ENCODE results near the gene DEF6. TPM values are rescaled to one million over a fixed set of nuclear protein-coding genes. Genes with fewer than 3 reads are reported as not detected.

DEF6 gene
- total RNA-seq, 2 donors from 2014 or later: 193 to 206 TPM

- Mint-ChIP-seq H3K4me3 (no peak overlapping the region), H3K36me3 (ENCODE audit: low read depth) (no peaks in the 10 kb centered on the region), H3K4me1 (peaks cover 49% of the 10 kb centered on the region), H3K27ac (peak overlapping the region; percentile 81), H3K27me3 (no peaks in the 10 kb centered on the region)
- ATAC-seq (no peak), DNase-seq (no peak)
- H3K9me3 ChIP-seq (ENCODE audit: control insufficient read depth, low read length, poor library complexity, severe bottlenecking): no peaks in the 10 kb centered on the region
Observed at GRCh38 chr6:35265523-35265922, 32.1 kb upstream of the DEF6 start.

- Mint-ChIP-seq H3K4me3 (no peak overlapping the region), H3K36me3 (ENCODE audit: low read depth) (no peaks in the 10 kb centered on the region), H3K27me3 (no peaks in the 10 kb centered on the region), H3K4me1 (peaks cover 36% of the 10 kb centered on the region), H3K27ac (no peak overlapping the region)
- no peaks in the 10 kb centered on the region for H3K9me3 ChIP-seq (ENCODE audit: control insufficient read depth, low read length, poor library complexity, severe bottlenecking)
- ATAC-seq (no peak), DNase-seq (no peak)
Observed at GRCh38 chr6:35267446-35267845, 30.2 kb upstream of the DEF6 start.

DNA sequence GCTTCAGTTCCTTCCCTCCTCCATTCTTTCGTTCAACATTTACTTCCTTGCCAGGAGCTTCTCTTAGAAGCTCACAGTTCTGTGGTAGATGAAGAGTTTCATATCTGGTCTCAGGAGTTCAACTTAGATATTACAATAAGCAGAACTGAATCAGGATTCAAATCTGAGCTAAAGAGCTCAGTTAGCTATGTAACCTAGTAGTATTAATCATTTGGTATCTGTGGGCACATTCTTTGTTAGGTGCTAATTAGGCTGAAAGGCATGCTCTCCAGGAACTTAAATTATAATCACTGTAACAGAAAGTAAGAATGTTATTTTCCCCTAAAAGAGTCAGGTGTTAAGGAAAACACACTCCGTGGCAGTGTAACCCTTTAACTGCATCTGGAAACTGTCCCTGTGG, 29.7 kb upstream of the DEF6 start:
- DNase-seq (no peak), ATAC-seq (no peak)
- H3K9me3 ChIP-seq (ENCODE audit: control insufficient read depth, low read length, poor library complexity, severe bottlenecking): no peaks in the 10 kb centered on the region
- no peaks in the 10 kb centered on the region for H3K36me3 Mint-ChIP-seq (ENCODE audit: low read depth)
- peaks cover 31% of the 10 kb centered on the region for H3K4me1 Mint-ChIP-seq
- H3K4me3 Mint-ChIP-seq: no peak overlapping the region
- no peak overlapping the region for H3K27ac Mint-ChIP-seq
- no peaks in the 10 kb centered on the region for H3K27me3 Mint-ChIP-seq

GRCh38 chr6:35272005-35272404, 25.6 kb upstream of the DEF6 start:
- ATAC-seq (no peak), DNase-seq (no peak)
- H3K27me3 Mint-ChIP-seq: no peaks in the 10 kb centered on the region
- no peaks in the 10 kb centered on the region for H3K9me3 ChIP-seq (ENCODE audit: control insufficient read depth, low read length, poor library complexity, severe bottlenecking)
- no peak overlapping the region for H3K27ac Mint-ChIP-seq
- peaks cover 17% of the 10 kb centered on the region for H3K4me1 Mint-ChIP-seq
- no peak overlapping the region for H3K4me3 Mint-ChIP-seq
- H3K36me3 Mint-ChIP-seq (ENCODE audit: low read depth): no peaks in the 10 kb centered on the region

- DNase-seq (no peak), ATAC-seq (no peak)
- Mint-ChIP-seq H3K27ac (no peak overlapping the region), H3K27me3 (no peaks in the 10 kb centered on the region), H3K4me1 (peaks cover 14% of the 10 kb centered on the region), H3K36me3 (ENCODE audit: low read depth) (no peaks in the 10 kb centered on the region), H3K4me3 (no peak overlapping the region)
- H3K9me3 ChIP-seq (ENCODE audit: control insufficient read depth, low read length, poor library complexity, severe bottlenecking): no peaks in the 10 kb centered on the region
Observed at GRCh38 chr6:35273822-35274559, 23.6 kb upstream of the DEF6 start.

GRCh38 chr6:35275744-35276260, 21.8 kb upstream of the DEF6 start:
- peaks cover 16% of the 10 kb centered on the region for H3K4me1 Mint-ChIP-seq
- DNase-seq: no peak
- H3K27me3 Mint-ChIP-seq: no peaks in the 10 kb centered on the region
- H3K36me3 Mint-ChIP-seq (ENCODE audit: low read depth): no peaks in the 10 kb centered on the region
- no peak for ATAC-seq
- no peak overlapping the region for H3K4me3 Mint-ChIP-seq
- peak overlapping the region; percentile 6 for H3K27ac Mint-ChIP-seq
- no peaks in the 10 kb centered on the region for H3K9me3 ChIP-seq (ENCODE audit: control insufficient read depth, low read length, poor library complexity, severe bottlenecking)

DNA sequence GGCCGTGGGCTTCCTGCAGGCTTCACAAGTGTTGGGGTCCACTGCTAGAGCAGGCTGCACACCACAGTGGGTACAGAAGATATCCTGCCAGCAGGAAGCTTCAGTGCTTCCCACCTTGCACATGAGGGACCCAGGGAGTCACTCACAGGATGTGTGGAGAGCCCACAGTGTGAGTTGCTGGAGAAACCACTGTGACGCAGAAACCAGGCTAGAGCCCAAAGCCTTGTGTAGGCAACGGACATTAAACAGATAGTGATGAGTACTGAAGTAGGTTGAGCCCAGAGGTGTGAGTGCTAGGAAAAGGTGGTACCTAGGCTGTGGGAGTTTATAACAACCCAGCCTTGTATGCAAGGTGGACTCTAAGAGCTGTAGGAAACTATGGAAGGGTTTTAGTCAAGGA, 18.9 kb upstream of the DEF6 start:
- Mint-ChIP-seq H3K4me3 (no peak overlapping the region), H3K27me3 (no peaks in the 10 kb centered on the region), H3K27ac (no peak overlapping the region), H3K4me1 (peaks cover 14% of the 10 kb centered on the region), H3K36me3 (ENCODE audit: low read depth) (peaks cover 3% of the 10 kb centered on the region)
- DNase-seq (no peak), ATAC-seq (no peak)
- no peaks in the 10 kb centered on the region for H3K9me3 ChIP-seq (ENCODE audit: control insufficient read depth, low read length, poor library complexity, severe bottlenecking)

GRCh38 chr6:35280903-35281302, 16.7 kb upstream of the DEF6 start:
- DNase-seq (no peak), ATAC-seq (no peak)
- H3K4me1 Mint-ChIP-seq: peaks cover 9% of the 10 kb centered on the region
- no peak overlapping the region for H3K27ac Mint-ChIP-seq
- no peaks in the 10 kb centered on the region for H3K9me3 ChIP-seq (ENCODE audit: control insufficient read depth, low read length, poor library complexity, severe bottlenecking)
- H3K36me3 Mint-ChIP-seq (ENCODE audit: low read depth): peaks cover 3% of the 10 kb centered on the region
- H3K27me3 Mint-ChIP-seq: no peaks in the 10 kb centered on the region
- H3K4me3 Mint-ChIP-seq: no peak overlapping the region

DNA sequence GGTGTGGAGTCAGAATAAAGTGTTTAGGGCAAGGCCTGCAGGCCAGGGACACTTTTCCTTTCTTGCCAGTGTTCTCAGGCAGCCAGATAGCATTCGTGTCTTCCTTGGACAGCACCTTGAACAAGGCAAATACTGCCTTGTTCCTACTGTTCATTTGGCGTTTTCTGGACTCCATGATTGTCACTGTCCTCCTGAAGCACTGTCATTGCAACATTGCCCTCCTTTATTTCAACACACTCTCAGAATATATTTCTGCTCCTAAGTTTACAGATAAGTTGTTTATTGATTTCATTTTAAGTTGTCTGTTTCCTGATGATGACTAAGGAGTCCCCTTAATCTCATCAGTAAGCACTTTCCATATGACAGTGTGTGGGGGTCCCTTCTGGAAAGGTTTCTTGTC, 15.1 kb upstream of the DEF6 start:
- Mint-ChIP-seq H3K4me1 (peaks cover 10% of the 10 kb centered on the region), H3K36me3 (ENCODE audit: low read depth) (peaks cover 6% of the 10 kb centered on the region), H3K27ac (no peak overlapping the region), H3K27me3 (no peaks in the 10 kb centered on the region), H3K4me3 (no peak overlapping the region)
- ATAC-seq: no peak
- H3K9me3 ChIP-seq (ENCODE audit: control insufficient read depth, low read length, poor library complexity, severe bottlenecking): no peaks in the 10 kb centered on the region
- no peak for DNase-seq

DNA sequence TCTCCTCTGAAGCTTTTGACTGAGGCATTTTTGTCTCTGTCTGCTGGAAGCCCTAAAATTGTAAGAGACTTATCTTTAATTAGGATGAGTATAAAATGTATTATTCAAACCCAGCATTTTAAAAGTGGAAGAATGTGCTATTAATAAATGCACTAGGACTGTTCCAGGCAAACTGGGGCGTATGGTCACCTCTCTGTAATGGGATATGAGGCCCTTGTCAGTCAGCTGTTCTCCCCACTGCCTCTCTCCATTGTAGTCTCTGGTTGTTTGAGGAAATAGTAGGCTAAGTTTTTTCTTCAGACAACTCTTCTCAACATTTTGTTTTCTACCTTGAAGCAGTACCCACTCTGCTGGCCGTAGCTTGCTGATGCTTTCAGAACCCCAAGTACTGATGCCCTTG, 14.3 kb upstream of the DEF6 start:
- no peaks in the 10 kb centered on the region for H3K9me3 ChIP-seq (ENCODE audit: control insufficient read depth, low read length, poor library complexity, severe bottlenecking)
- peaks cover 6% of the 10 kb centered on the region for H3K36me3 Mint-ChIP-seq (ENCODE audit: low read depth)
- no peak overlapping the region for H3K27ac Mint-ChIP-seq
- H3K4me3 Mint-ChIP-seq: no peak overlapping the region
- DNase-seq (no peak), ATAC-seq (no peak)
- peaks cover 10% of the 10 kb centered on the region for H3K4me1 Mint-ChIP-seq
- no peaks in the 10 kb centered on the region for H3K27me3 Mint-ChIP-seq

DNA sequence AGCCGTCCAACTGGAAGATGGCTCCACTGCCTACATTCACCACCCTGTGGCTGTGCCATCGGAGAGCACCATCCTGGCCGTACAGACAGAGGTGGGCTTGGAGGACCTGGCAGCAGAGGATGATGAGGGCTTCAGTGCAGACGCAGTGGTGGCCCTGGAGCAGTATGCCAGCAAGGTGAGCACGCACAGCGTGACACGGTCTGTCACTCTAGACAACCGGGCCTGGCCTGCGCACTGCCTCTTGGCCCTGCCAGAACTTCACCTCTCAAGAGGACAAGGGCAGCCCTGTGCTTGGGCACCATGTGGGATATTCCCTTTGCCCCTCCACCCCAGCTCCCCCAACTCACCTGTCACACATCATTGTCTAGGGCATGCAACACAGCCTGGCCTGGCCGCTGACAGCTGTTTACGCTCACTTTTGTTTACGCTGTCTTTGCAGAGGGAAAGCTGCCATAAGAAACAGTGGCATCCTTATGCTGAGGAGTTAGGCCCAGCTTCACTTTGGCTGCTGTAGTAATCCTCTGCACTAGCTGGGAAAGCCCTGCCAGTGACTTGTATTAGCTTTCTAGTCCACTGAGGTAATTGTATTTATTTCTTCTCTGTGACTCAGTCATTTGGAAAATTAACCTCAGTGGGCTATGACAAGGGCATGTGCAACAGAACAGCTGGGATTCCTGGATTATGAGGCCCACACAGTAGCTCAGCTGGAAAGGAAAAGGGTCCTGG, 9.8 kb upstream of the DEF6 start:
- Mint-ChIP-seq H3K4me1 (peaks cover 6% of the 10 kb centered on the region), H3K27me3 (no peaks in the 10 kb centered on the region), H3K4me3 (no peak overlapping the region), H3K27ac (no peak overlapping the region), H3K36me3 (ENCODE audit: low read depth) (peaks cover 14% of the 10 kb centered on the region)
- no peak for DNase-seq
- no peak for ATAC-seq
- no peaks in the 10 kb centered on the region for H3K9me3 ChIP-seq (ENCODE audit: control insufficient read depth, low read length, poor library complexity, severe bottlenecking)

DNA sequence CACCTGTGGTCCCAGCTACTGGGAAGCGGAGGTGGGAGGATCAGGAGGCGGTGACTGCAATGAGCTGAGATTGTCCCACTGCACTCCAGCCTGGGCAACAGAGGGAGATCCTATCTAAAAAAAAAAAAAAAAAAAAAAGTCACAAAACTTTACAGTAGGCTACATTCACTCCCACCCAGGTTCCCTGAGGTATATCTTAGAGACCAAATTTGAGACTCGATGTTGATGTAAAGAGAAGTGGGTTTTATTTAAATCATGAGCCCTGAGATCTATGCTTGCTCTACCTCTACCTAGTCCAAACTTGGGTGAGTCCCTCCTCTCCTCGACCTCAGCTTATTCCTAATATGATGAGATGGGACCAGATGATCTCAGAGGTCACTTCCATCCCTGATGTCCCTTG, 8.8 kb upstream of the DEF6 start:
- Mint-ChIP-seq H3K27me3 (no peaks in the 10 kb centered on the region), H3K27ac (peak overlapping the region; percentile 6), H3K36me3 (ENCODE audit: low read depth) (peaks cover 11% of the 10 kb centered on the region), H3K4me1 (peaks cover 6% of the 10 kb centered on the region), H3K4me3 (no peak overlapping the region)
- ATAC-seq: no peak
- no peak for DNase-seq
- H3K9me3 ChIP-seq (ENCODE audit: control insufficient read depth, low read length, poor library complexity, severe bottlenecking): no peaks in the 10 kb centered on the region

GRCh38 chr6:35291491-35291890, 6.1 kb upstream of the DEF6 start:
- ATAC-seq (no peak), DNase-seq (no peak)
- peaks cover 13% of the 10 kb centered on the region for H3K36me3 Mint-ChIP-seq (ENCODE audit: low read depth)
- H3K4me3 Mint-ChIP-seq: no peak overlapping the region
- no peaks in the 10 kb centered on the region for H3K9me3 ChIP-seq (ENCODE audit: control insufficient read depth, low read length, poor library complexity, severe bottlenecking)
- H3K4me1 Mint-ChIP-seq: peaks cover 9% of the 10 kb centered on the region
- H3K27ac Mint-ChIP-seq: peak overlapping the region; percentile 16
- H3K27me3 Mint-ChIP-seq: no peaks in the 10 kb centered on the region

DNA sequence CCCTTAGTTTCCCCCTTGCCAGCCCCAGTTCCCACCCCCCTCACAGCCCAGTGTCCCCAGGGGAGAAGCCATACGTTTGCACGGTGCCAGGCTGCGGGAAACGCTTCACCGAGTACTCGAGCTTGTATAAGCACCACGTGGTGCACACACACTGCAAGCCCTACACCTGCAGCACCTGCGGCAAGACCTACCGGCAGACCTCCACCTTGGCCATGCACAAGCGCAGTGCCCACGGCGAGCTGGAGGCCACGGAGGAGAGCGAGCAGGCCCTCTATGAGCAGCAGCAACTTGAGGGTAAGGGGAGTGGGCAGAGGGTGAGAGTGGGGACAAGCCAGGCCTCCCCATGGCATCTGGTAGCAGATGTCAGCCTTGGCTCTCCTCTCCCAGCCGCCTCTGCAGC, 5.1 kb upstream of the DEF6 start:
- Mint-ChIP-seq H3K4me1 (peaks cover 11% of the 10 kb centered on the region), H3K27ac (peak overlapping the region; percentile 16), H3K27me3 (no peaks in the 10 kb centered on the region), H3K4me3 (no peak overlapping the region), H3K36me3 (ENCODE audit: low read depth) (peaks cover 9% of the 10 kb centered on the region)
- ATAC-seq (no peak), DNase-seq (no peak)
- no peaks in the 10 kb centered on the region for H3K9me3 ChIP-seq (ENCODE audit: control insufficient read depth, low read length, poor library complexity, severe bottlenecking)

Data from T-helper 17 cell (primary cell).